ENCODE data around the gene MPHOSPH6. TPM values are rescaled to one million over a fixed set of nuclear protein-coding genes. Genes with fewer than 3 reads are reported as not detected.

MPHOSPH6 gene
- total RNA-seq, 2 donors from 2014 or later: 50.3 to 79.9 TPM

Other genes starting within 250 kb of the MPHOSPH6 start
- under 1 TPM; 0.41 to 0.56 TPM for gene SDR42E1, start 158.8 kb downstream of the MPHOSPH6 start, total RNA-seq
- not detected for gene HSD17B2, start 135.0 kb downstream of the MPHOSPH6 start, total RNA-seq